ENCODE results near the gene STXBP3. TPM values are rescaled to one million over a fixed set of nuclear protein-coding genes. Genes with fewer than 3 reads are reported as not detected.
A peak's percentile ranks its signal among the peaks of the same experiment; 100 is the strongest.

The STXBP3 gene
- total RNA-seq, 4 donors from 2014 or later = 29.5 to 166 (median 64.1) TPM

- H3K9me3 ChIP-seq = no peaks in the 10 kb centered on the region
- peaks cover 0 to 8% of the 10 kb centered on the region in 2 donors for H3K4me1 ChIP-seq
- TF ChIP-seq POLR2A (IDR thresholded peaks at IDR 0.05) (no peak), CTCF (IDR thresholded peaks at IDR 0.05) (no peak)
- no peak overlapping the region for H3K27ac ChIP-seq
- H3K4me3 ChIP-seq = no peak overlapping the region
- intact Hi-C loops (cut with DNase I; ENCODE audit: low total_unique reads) = loop anchor here (5.0 kb wide), 1 partner anchor 74 kb away; no protein-coding TSS in a partner anchor
- no peaks in the 10 kb centered on the region for H3K36me3 ChIP-seq
- H3K27me3 ChIP-seq = no peaks in the 10 kb centered on the region
- DNase-seq = no peak
Measured at GRCh38 chr1:108823632-108824031, 77.2 kb downstream of the STXBP3 start.

- no peak for TF ChIP-seq POLR2A (IDR thresholded peaks at IDR 0.05)
- TF ChIP-seq CTCF (IDR thresholded peaks at IDR 0.05) = no peak
- intact Hi-C loops (cut with DNase I; ENCODE audit: low total_unique reads) = loop anchor here (5.0 kb wide), 1 partner anchor 73 kb away; no protein-coding TSS in a partner anchor
- H3K27ac ChIP-seq = no peak overlapping the region
Measured at GRCh38 chr1:108824051-108824450, 77.6 kb downstream of the STXBP3 start.

GRCh38 chr1:108826081-108826635 lies 79.7 kb downstream of the STXBP3 start:
- peaks cover 5 to 23% of the 10 kb centered on the region in 2 donors for H3K4me1 ChIP-seq
- no peak for DNase-seq
- no peak for TF ChIP-seq POLR2A (IDR thresholded peaks at IDR 0.05)
- TF ChIP-seq CTCF (IDR thresholded peaks at IDR 0.05) = no peak

More at GRCh38 chr1:108824051-108824450, 77.6 kb downstream of the STXBP3 start:
- no peaks in the 10 kb centered on the region for H3K9me3 ChIP-seq
- no peak for DNase-seq
- H3K4me1 ChIP-seq = peaks cover 0 to 13% of the 10 kb centered on the region in 2 donors
- no peaks in the 10 kb centered on the region for H3K36me3 ChIP-seq
- H3K4me3 ChIP-seq = no peak overlapping the region
- no peaks in the 10 kb centered on the region for H3K27me3 ChIP-seq

GRCh38 chr1:108828074-108828961 lies 81.8 kb downstream of the STXBP3 start:
- Histone ChIP-seq H3K27me3 (no peaks in the 10 kb centered on the region), H3K27ac (peak overlapping the region; percentile 85 to 92), H3K4me3 (no peak overlapping the region), H3K4me1 (peaks cover 13 to 23% of the 10 kb centered on the region in 2 donors), H3K36me3 (no peaks in the 10 kb centered on the region), H3K9me3 (no peaks in the 10 kb centered on the region)
- peak; percentile 82 to 89 for DNase-seq
- TF ChIP-seq POLR2A (IDR thresholded peaks at IDR 0.05) (no peak), CTCF (IDR thresholded peaks at IDR 0.05) (peak; percentile 73 to 81 (median 76))
- intact Hi-C loops (cut with DNase I; ENCODE audit: low total_unique reads) = no loop called here

More at GRCh38 chr1:108826081-108826635, 79.7 kb downstream of the STXBP3 start:
- intact Hi-C loops (cut with DNase I; ENCODE audit: low total_unique reads) = no loop called here
- H3K36me3 ChIP-seq = no peaks in the 10 kb centered on the region
- H3K4me3 ChIP-seq = no peak overlapping the region
- H3K27ac ChIP-seq = no peak overlapping the region
- H3K9me3 ChIP-seq = no peaks in the 10 kb centered on the region
- H3K27me3 ChIP-seq = no peaks in the 10 kb centered on the region

DNA sequence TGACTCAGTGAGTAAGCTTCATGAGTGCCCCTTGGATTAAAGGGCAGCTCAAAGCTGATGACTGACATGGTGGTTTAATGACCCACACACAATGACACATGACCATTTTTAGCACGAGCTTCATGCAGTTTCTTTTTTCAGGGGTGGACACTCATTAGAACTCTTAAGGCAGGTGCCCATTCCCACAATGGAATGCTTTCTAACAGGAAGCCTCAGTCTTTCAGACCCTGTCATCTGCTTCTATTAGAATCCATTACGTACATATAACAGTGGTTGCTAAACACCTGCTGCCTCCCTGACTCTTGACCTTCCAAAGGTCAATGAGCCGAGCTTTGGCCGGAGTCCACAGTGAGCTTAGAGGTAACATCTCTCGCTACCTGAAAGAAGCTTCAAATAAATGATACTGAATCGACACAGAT lies 83.0 kb downstream of the STXBP3 start:
- no peaks in the 10 kb centered on the region for H3K36me3 ChIP-seq
- TF ChIP-seq CTCF (IDR thresholded peaks at IDR 0.05) (no peak), POLR2A (IDR thresholded peaks at IDR 0.05) (no peak)
- peak overlapping the region; percentile 85 to 92 for H3K27ac ChIP-seq
- H3K9me3 ChIP-seq = no peaks in the 10 kb centered on the region
- H3K4me3 ChIP-seq = no peak overlapping the region
- intact Hi-C loops (cut with DNase I; ENCODE audit: low total_unique reads) = no loop called here
- DNase-seq = no peak
- peaks cover 13 to 23% of the 10 kb centered on the region in 2 donors for H3K4me1 ChIP-seq
- no peaks in the 10 kb centered on the region for H3K27me3 ChIP-seq

Data from uterus (tissue), 4 donors.